ENCODE data around the gene SPO11. TPM values are rescaled to one million over a fixed set of nuclear protein-coding genes. Genes with fewer than 3 reads are reported as not detected.

The SPO11 gene
- total RNA-seq, 5 donors from 2014 or later (not counting 1 experiment from before 2014, with no cell fraction given): not detected

DNA sequence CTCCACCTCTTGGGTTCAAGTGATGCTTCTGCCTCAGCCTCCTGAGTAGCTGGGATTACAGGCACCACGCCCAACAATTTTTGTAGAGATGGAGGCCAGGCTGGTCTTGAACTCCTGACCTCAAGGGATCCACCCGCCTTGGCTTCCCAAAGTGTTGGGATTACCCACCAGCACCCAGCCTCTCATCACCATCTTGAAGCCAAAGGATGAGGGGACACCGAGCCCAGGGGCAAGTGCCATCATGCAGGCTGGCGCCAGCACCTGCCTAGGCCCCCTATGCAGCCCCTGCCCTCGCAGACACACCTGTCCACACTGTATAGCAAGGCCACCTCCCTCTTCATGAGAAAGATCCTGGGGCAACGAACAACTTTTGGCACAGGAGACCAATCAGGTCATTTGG, 56.3 kb downstream of the SPO11 start:
- CTCF ChIA-PET: interaction anchor here in 1 of 2 donors (0.6 kb wide), 1 partner anchor 113 kb away, joined by 6 read pairs; no protein-coding TSS in a partner anchor
- POLR2A ChIA-PET: no interaction called here
- no peak for DNase-seq

DNA sequence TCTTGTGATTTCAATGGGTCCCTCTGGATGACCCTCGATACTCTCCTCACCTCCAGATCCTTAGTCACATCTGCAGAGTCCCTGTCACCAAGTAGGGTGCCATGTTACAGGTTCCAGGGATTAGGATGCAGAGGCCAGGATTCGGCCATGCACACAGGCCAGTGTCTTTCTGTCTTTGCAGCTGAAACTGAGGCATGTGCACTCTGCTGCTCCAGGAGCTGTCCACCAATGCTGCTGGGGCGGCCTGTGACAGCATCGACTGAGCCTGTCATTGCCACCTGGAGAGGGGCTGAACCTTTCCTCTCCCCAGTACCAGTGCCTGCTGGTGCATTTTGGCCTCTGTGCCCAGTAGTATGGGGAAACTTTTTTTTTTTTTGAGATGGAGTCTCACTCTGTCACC, 57.2 kb downstream of the SPO11 start:
- Mint-ChIP-seq H3K9me3 (no peaks in the 10 kb centered on the region), H3K36me3 (peaks cover 2% of the 10 kb centered on the region), H3K27me3 (no peaks in the 10 kb centered on the region), H3K4me1 (peaks cover 26 to 39% (median 30%) of the 10 kb centered on the region in 3 donors), H3K4me3 (no peak overlapping the region), H3K27ac (no peak overlapping the region)
- Histone ChIP-seq H3K4me3 (ENCODE audit: control insufficient read depth in 1 of 2, extremely low read depth in 1 of 2, low read length in 1 of 2) (no peak overlapping the region), H3K4me1 (ENCODE audit: control insufficient read depth in 1 of 2, extremely low read depth in 1 of 2, insufficient read depth in 2 of 2, low read length in 2 of 2) (peaks cover 8 to 51% of the 10 kb centered on the region in 2 experiments), H3K27me3 (replicated peaks in 1 of 2; ENCODE audit: control insufficient read depth in 2 of 2, extremely low read depth in 1 of 2, insufficient read depth in 2 of 2, low read length in 1 of 2) (no peaks in the 10 kb centered on the region), H3K27ac (ENCODE audit: low read length) (no peak overlapping the region), H3K36me3 (ENCODE audit: control insufficient read depth in 2 of 2, extremely low read depth in 1 of 2, insufficient read depth in 1 of 2, low read length in 1 of 2) (peaks cover 5 to 7% of the 10 kb centered on the region in 2 donors), H3K9me3 (no peaks in the 10 kb centered on the region)
- ATAC-seq (replicated peaks in 1 of 4): no peak
- ChIA-PET POLR2A (no interaction called here), CTCF (interaction anchor here in 1 of 2 donors (0.6 kb wide), 1 partner anchor 112 kb away, joined by 6 read pairs; no protein-coding TSS in a partner anchor)
- no peak for DNase-seq
- WGBS (ENCODE audit: insufficient coverage): 100% methylated on average over 2 of the region's 4 CpGs

More for the DNA sequence above, 56.3 kb downstream of the SPO11 start:
- H3K4me3 ChIP-seq (ENCODE audit: control insufficient read depth in 1 of 2, extremely low read depth in 1 of 2, low read length in 1 of 2): no peak overlapping the region
- Mint-ChIP-seq H3K27me3 (no peaks in the 10 kb centered on the region), H3K4me1 (peaks cover 26 to 41% (median 32%) of the 10 kb centered on the region in 3 donors), H3K27ac (no peak overlapping the region), H3K4me3 (no peak overlapping the region), H3K36me3 (peaks cover 3% of the 10 kb centered on the region), H3K9me3 (no peaks in the 10 kb centered on the region)
- H3K9me3 ChIP-seq: no peaks in the 10 kb centered on the region
- ATAC-seq (replicated peaks in 1 of 4): no peak
- peaks cover 8 to 50% of the 10 kb centered on the region in 2 experiments for H3K4me1 ChIP-seq (ENCODE audit: control insufficient read depth in 1 of 2, extremely low read depth in 1 of 2, insufficient read depth in 2 of 2, low read length in 2 of 2)
- no peak overlapping the region for H3K27ac ChIP-seq (ENCODE audit: low read length)
- H3K36me3 ChIP-seq (ENCODE audit: control insufficient read depth in 2 of 2, extremely low read depth in 1 of 2, insufficient read depth in 1 of 2, low read length in 1 of 2): peaks cover 7 to 10% of the 10 kb centered on the region in 2 donors
- WGBS (ENCODE audit: insufficient coverage): 95% methylated on average over 4 of the region's 6 CpGs
- H3K27me3 ChIP-seq (replicated peaks in 1 of 2; ENCODE audit: control insufficient read depth in 2 of 2, extremely low read depth in 1 of 2, insufficient read depth in 2 of 2, low read length in 1 of 2): no peaks in the 10 kb centered on the region

DNA sequence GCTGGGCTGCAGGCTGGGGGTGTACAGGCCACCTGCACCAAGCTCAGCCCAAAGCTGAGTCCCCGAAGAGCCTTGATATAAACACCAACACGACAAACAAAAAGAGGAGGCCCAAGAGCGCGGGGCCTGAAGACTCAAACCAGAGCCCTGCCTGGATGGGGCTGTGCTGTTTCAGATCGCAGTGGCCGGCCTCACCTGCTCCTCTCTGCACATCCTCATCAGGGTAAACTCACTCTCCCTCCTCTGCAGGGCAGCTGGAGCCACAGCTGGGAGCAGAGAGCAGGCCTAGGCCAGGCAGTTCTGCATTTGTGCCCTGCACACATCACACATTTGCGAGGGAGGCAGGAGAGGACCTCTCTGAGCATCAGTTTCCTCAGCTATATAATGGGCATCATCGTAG, 57.9 kb downstream of the SPO11 start:
- Mint-ChIP-seq H3K27ac (peak overlapping the region in 1 of 2 donors; percentile 6), H3K9me3 (no peaks in the 10 kb centered on the region), H3K36me3 (peaks cover 2% of the 10 kb centered on the region), H3K27me3 (no peaks in the 10 kb centered on the region), H3K4me1 (peaks cover 19 to 34% (median 23%) of the 10 kb centered on the region in 3 donors), H3K4me3 (no peak overlapping the region)
- DNase-seq (no peak), ATAC-seq (replicated peaks in 1 of 4) (no peak)
- Histone ChIP-seq H3K36me3 (ENCODE audit: control insufficient read depth in 2 of 2, extremely low read depth in 1 of 2, insufficient read depth in 1 of 2, low read length in 1 of 2) (peaks cover 5 to 7% of the 10 kb centered on the region in 2 donors), H3K9me3 (no peaks in the 10 kb centered on the region), H3K4me1 (ENCODE audit: control insufficient read depth in 1 of 2, extremely low read depth in 1 of 2, insufficient read depth in 2 of 2, low read length in 2 of 2) (peaks cover 8 to 51% of the 10 kb centered on the region in 2 experiments), H3K27me3 (replicated peaks in 1 of 2; ENCODE audit: control insufficient read depth in 2 of 2, extremely low read depth in 1 of 2, insufficient read depth in 2 of 2, low read length in 1 of 2) (no peaks in the 10 kb centered on the region), H3K27ac (ENCODE audit: low read length) (no peak overlapping the region), H3K4me3 (ENCODE audit: control insufficient read depth in 1 of 2, extremely low read depth in 1 of 2, low read length in 1 of 2) (no peak overlapping the region)
- 100% methylated on average over 8 of the region's 8 CpGs for whole genome bisulfite sequencing (ENCODE audit: insufficient coverage)
- ChIA-PET POLR2A (no interaction called here), CTCF (no interaction called here)

DNA sequence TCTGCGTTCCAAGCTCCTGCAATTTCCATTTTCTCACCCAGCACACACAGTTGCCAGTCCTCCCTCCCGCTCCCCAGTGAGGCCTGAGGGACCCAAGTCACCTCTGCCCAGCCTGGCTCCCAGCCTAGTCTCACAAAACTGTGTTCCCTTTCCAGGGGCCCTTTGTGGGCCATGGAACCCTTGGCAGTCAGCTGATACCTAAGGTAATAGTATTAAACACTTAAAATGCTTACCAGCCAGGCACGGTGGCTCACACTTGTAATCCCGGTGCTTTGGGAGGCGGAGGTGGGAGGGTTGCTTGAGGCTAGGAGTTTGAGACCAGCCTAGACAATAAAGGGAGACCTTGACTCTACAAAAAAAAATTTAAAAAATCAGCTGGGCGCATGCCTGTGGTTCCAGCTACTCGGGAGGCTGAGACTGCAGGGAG, 58.4 kb downstream of the SPO11 start:
- no peaks in the 10 kb centered on the region for H3K27me3 ChIP-seq (replicated peaks in 1 of 2; ENCODE audit: control insufficient read depth in 2 of 2, extremely low read depth in 1 of 2, insufficient read depth in 2 of 2, low read length in 1 of 2)
- peaks cover 17 to 32% (median 20%) of the 10 kb centered on the region in 3 donors for H3K4me1 Mint-ChIP-seq
- peaks cover 5 to 7% of the 10 kb centered on the region in 2 donors for H3K36me3 ChIP-seq (ENCODE audit: control insufficient read depth in 2 of 2, extremely low read depth in 1 of 2, insufficient read depth in 1 of 2, low read length in 1 of 2)
- peaks cover 4% of the 10 kb centered on the region for H3K36me3 Mint-ChIP-seq
- peak overlapping the region in 1 of 3 donors; percentile 82 for H3K4me3 Mint-ChIP-seq
- ChIA-PET POLR2A (no interaction called here), CTCF (interaction anchor here in 1 of 2 donors (1.3 kb wide), 1 partner anchor 33 kb away, joined by 7 read pairs; no protein-coding TSS in a partner anchor)
- peak in 1 of 35 experiments; percentile 21 for DNase-seq
- no peak overlapping the region for H3K4me3 ChIP-seq (ENCODE audit: control insufficient read depth in 1 of 2, extremely low read depth in 1 of 2, low read length in 1 of 2)
- no peak overlapping the region for H3K27ac ChIP-seq (ENCODE audit: low read length)
- peaks cover 8 to 53% of the 10 kb centered on the region in 2 experiments for H3K4me1 ChIP-seq (ENCODE audit: control insufficient read depth in 1 of 2, extremely low read depth in 1 of 2, insufficient read depth in 2 of 2, low read length in 2 of 2)
- H3K27ac Mint-ChIP-seq: peak overlapping the region; percentile 57 to 58
- H3K9me3 ChIP-seq: no peaks in the 10 kb centered on the region
- ATAC-seq (replicated peaks in 1 of 4): no peak
- H3K27me3 Mint-ChIP-seq: no peaks in the 10 kb centered on the region
- WGBS (ENCODE audit: insufficient coverage): 100% methylated on average over 2 of the region's 7 CpGs
- H3K9me3 Mint-ChIP-seq: no peaks in the 10 kb centered on the region

DNA sequence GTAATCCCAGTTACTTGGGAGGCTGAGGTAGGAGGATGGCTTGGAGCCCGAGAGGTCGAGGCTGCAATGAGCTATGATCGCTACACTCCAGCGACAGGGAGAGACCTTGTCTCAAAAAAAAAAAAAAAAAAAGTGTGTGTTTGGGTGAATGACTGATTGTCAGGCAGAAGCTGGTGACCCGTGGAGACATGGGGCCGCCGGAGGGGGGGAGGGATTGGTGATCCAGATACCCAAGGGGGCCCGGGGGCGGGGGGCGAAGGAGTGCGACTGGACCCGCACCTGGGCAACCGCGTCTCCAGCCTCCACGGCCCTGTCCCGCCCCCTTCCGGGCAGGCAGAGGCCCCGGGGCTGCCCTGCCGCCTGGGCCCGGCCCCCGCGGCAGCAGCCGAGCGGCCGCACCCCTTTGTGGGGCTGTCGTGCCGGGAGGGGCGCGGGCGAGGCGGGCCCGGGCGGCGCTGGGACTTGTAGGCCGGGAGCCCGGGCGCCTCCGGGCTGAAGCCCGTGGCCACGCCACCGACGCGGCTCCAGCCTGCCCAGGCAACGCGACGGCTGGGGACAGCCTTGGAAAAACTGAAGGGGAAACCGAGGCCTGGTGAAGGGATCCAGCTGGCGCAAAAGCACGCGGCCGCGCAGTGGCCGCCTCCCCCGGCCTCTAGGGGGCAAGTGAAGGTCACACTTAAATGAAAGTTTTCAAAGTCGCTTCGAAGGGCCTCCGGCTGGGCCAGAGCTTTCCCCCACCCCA, 59.5 kb downstream of the SPO11 start:
- peaks cover 14% of the 10 kb centered on the region for H3K36me3 Mint-ChIP-seq
- H3K4me1 Mint-ChIP-seq: peaks cover 29 to 37% (median 31%) of the 10 kb centered on the region in 3 donors
- POLR2A ChIA-PET: interaction anchor here (0.6 to 0.9 kb wide), 3 partner anchors 10 to 66 kb away, joined by 5 to 17 read pairs (median 7); no protein-coding TSS in a partner anchor
- H3K27ac ChIP-seq (ENCODE audit: low read length): peak overlapping the region; percentile 69
- H3K36me3 ChIP-seq (ENCODE audit: control insufficient read depth in 2 of 2, extremely low read depth in 1 of 2, insufficient read depth in 1 of 2, low read length in 1 of 2): peaks cover 9 to 15% of the 10 kb centered on the region in 2 donors
- DNase-seq (peak in 30 of 35 experiments; percentile 39 to 74 (median 56)), ATAC-seq (replicated peaks in 1 of 4) (peak; percentile 21 to 44 (median 40))
- no peaks in the 10 kb centered on the region for H3K9me3 Mint-ChIP-seq
- H3K4me3 Mint-ChIP-seq: peak overlapping the region; percentile 77 to 82 (median 82)
- WGBS (ENCODE audit: insufficient coverage): 7% methylated on average over 55 of the region's 57 CpGs
- peak overlapping the region; percentile 91 for H3K27ac Mint-ChIP-seq
- CTCF ChIA-PET: interaction anchor here (0.6 to 2.6 kb wide), 9 partner anchors 9 to 492 kb away, joined by 3 to 13 read pairs (median 3); no protein-coding TSS in a partner anchor
- H3K4me1 ChIP-seq (ENCODE audit: control insufficient read depth in 1 of 2, extremely low read depth in 1 of 2, insufficient read depth in 2 of 2, low read length in 2 of 2): peaks cover 20 to 54% of the 10 kb centered on the region in 2 experiments
- no peaks in the 10 kb centered on the region for H3K27me3 ChIP-seq (replicated peaks in 1 of 2; ENCODE audit: control insufficient read depth in 2 of 2, extremely low read depth in 1 of 2, insufficient read depth in 2 of 2, low read length in 1 of 2)
- H3K27me3 Mint-ChIP-seq: no peaks in the 10 kb centered on the region
- no peaks in the 10 kb centered on the region for H3K9me3 ChIP-seq
- H3K4me3 ChIP-seq (ENCODE audit: control insufficient read depth in 1 of 2, extremely low read depth in 1 of 2, low read length in 1 of 2): peak overlapping the region; percentile 44 to 53
